Measurements from ENCODE around the gene MPZL3.

DNA sequence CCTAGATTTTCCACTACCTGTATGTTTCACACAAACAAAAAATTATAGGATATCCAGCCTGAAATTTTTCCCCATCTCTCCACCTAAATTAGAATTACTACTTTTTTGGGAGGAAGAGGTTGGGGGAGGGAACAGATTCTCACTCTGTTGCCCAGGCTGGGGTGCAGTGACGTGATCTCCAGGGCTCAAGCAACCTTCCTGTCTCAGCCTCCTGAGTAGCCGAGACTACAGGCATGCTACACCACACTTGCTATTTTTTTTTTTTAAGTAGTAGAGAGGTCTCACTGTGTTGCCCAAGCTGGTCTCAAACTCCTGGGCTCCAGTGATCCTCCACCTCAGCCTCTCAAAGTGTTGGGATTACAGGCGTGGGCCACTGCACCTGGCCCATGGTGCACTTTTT, 36.9 kb downstream of the MPZL3 start:
- TF ChIP-seq, protein P1, sequence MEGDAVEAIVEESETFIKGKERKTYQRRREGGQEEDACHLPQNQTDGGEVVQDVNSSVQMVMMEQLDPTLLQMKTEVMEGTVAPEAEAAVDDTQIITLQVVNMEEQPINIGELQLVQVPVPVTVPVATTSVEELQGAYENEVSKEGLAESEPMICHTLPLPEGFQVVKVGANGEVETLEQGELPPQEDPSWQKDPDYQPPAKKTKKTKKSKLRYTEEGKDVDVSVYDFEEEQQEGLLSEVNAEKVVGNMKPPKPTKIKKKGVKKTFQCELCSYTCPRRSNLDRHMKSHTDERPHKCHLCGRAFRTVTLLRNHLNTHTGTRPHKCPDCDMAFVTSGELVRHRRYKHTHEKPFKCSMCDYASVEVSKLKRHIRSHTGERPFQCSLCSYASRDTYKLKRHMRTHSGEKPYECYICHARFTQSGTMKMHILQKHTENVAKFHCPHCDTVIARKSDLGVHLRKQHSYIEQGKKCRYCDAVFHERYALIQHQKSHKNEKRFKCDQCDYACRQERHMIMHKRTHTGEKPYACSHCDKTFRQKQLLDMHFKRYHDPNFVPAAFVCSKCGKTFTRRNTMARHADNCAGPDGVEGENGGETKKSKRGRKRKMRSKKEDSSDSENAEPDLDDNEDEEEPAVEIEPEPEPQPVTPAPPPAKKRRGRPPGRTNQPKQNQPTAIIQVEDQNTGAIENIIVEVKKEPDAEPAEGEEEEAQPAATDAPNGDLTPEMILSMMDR (conservative IDR thresholded peaks at IDR 0.05) = no peak
- no peak for TF ChIP-seq ZFX (IDR thresholded peaks at IDR 0.05)
